ENCODE results near the gene CMTM4.

GRCh38 chr16:66741169-66741900 is 44.8 kb upstream of the CMTM4 start:
- TF ChIP-seq POLR2AphosphoS5 (IDR thresholded peaks at IDR 0.05; ENCODE audit: borderline replicate concordance, low read depth, low read length): no peak
- no peak for TF ChIP-seq EZH2 (IDR thresholded peaks at IDR 0.05)

All from SK-N-MC (cell line).